Measurements from ENCODE around the gene PPP3R1. TPM values are rescaled to one million over a fixed set of nuclear protein-coding genes. Genes with fewer than 3 reads are reported as not detected.

Gene PPP3R1
- total and polyA plus RNA-seq, 2 experiments from 2014 or later: 7.9 to 49.6 TPM

GRCh38 chr2:68157402-68158133 is 94.8 kb downstream of the PPP3R1 start, which contains the start of gene PNO1 (continued):
- TF ChIP-seq, protein P1, sequence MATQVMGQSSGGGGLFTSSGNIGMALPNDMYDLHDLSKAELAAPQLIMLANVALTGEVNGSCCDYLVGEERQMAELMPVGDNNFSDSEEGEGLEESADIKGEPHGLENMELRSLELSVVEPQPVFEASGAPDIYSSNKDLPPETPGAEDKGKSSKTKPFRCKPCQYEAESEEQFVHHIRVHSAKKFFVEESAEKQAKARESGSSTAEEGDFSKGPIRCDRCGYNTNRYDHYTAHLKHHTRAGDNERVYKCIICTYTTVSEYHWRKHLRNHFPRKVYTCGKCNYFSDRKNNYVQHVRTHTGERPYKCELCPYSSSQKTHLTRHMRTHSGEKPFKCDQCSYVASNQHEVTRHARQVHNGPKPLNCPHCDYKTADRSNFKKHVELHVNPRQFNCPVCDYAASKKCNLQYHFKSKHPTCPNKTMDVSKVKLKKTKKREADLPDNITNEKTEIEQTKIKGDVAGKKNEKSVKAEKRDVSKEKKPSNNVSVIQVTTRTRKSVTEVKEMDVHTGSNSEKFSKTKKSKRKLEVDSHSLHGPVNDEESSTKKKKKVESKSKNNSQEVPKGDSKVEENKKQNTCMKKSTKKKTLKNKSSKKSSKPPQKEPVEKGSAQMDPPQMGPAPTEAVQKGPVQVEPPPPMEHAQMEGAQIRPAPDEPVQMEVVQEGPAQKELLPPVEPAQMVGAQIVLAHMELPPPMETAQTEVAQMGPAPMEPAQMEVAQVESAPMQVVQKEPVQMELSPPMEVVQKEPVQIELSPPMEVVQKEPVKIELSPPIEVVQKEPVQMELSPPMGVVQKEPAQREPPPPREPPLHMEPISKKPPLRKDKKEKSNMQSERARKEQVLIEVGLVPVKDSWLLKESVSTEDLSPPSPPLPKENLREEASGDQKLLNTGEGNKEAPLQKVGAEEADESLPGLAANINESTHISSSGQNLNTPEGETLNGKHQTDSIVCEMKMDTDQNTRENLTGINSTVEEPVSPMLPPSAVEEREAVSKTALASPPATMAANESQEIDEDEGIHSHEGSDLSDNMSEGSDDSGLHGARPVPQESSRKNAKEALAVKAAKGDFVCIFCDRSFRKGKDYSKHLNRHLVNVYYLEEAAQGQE (IDR thresholded peaks at IDR 0.05; ENCODE audit: unreplicated experiment): no peak
- TF ChIP-seq ZNF114 (CRISPR knock-in tag; IDR thresholded peaks at IDR 0.05): no peak
- no peak for TF ChIP-seq EZH2phosphoT487 (IDR thresholded peaks at IDR 0.05; ENCODE audit: unreplicated experiment)
- no peak for TF ChIP-seq JUNB (IDR thresholded peaks at IDR 0.05; ENCODE audit: unreplicated experiment)
- TF ChIP-seq ETS1 (IDR thresholded peaks at IDR 0.05): peak; percentile 48
- no peak for TF ChIP-seq NANOG (IDR thresholded peaks at IDR 0.05; ENCODE audit: borderline replicate concordance)
- TF ChIP-seq STAT1 (IDR thresholded peaks at IDR 0.05; ENCODE audit: unreplicated experiment): no peak

GRCh38 chr2:68157002-68157401 is 95.3 kb downstream of the PPP3R1 start:
- Histone ChIP-seq H3K27ac (ENCODE audit: low read depth) (peak overlapping the region; percentile 97), H3K27me3 (ENCODE audit: insufficient read depth) (no peaks in the 10 kb centered on the region), H3K79me2 (replicated peaks; ENCODE audit: insufficient read depth) (peaks cover 70% of the 10 kb centered on the region), H3K4me2 (peak overlapping the region; percentile 93), H3K36me3 (ENCODE audit: insufficient read depth) (peaks cover 18% of the 10 kb centered on the region), H3K4me3 (peak overlapping the region; percentile 76), H2AFZ (peak overlapping the region; percentile 39; the same call in 1 of the 2 replicates), H3K4me1 (ENCODE audit: insufficient read depth) (peaks cover 5% of the 10 kb centered on the region; the same call in 1 of the 2 replicates), H4K20me1 (replicated peaks; ENCODE audit: insufficient read depth) (no peaks in the 10 kb centered on the region), H3K9me2 (ENCODE audit: insufficient read depth) (no peaks in the 10 kb centered on the region), H3F3A (replicated peaks; ENCODE audit: low read depth) (no peaks in the 10 kb centered on the region)
- ATAC-seq: peak; percentile 59
- peak; percentile 77 for DNase-seq (ENCODE audit: low spot score)
- H3K36me3 Mint-ChIP-seq (ENCODE audit: low read depth): peaks cover 28% of the 10 kb centered on the region
- peak overlapping the region; percentile 98 for H3K4me3 Mint-ChIP-seq
- H3K27ac Mint-ChIP-seq: peak overlapping the region; percentile 100
- H3K9me3 Mint-ChIP-seq: no peaks in the 10 kb centered on the region; the same call in 2 of the 3 replicates
- peaks cover 6% of the 10 kb centered on the region; the same call in 2 of the 3 replicates for H3K4me1 Mint-ChIP-seq
- H3K27me3 Mint-ChIP-seq (ENCODE audit: insufficient read depth, low read depth, poor library complexity): peaks cover 9% of the 10 kb centered on the region
- TF ChIP-seq ZNF114 (CRISPR knock-in tag; IDR thresholded peaks at IDR 0.05) (no peak), EZH2phosphoT487 (IDR thresholded peaks at IDR 0.05; ENCODE audit: unreplicated experiment) (no peak), ETS1 (IDR thresholded peaks at IDR 0.05) (no peak), ZNF462 (CRISPR knock-in tag; IDR thresholded peaks at IDR 0.05) (no peak)
- TF ChIP-seq, protein P2, sequence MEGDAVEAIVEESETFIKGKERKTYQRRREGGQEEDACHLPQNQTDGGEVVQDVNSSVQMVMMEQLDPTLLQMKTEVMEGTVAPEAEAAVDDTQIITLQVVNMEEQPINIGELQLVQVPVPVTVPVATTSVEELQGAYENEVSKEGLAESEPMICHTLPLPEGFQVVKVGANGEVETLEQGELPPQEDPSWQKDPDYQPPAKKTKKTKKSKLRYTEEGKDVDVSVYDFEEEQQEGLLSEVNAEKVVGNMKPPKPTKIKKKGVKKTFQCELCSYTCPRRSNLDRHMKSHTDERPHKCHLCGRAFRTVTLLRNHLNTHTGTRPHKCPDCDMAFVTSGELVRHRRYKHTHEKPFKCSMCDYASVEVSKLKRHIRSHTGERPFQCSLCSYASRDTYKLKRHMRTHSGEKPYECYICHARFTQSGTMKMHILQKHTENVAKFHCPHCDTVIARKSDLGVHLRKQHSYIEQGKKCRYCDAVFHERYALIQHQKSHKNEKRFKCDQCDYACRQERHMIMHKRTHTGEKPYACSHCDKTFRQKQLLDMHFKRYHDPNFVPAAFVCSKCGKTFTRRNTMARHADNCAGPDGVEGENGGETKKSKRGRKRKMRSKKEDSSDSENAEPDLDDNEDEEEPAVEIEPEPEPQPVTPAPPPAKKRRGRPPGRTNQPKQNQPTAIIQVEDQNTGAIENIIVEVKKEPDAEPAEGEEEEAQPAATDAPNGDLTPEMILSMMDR (conservative IDR thresholded peaks at IDR 0.05; ENCODE audit: low read depth in 2 of 2): no peak
